HCT116 (cell line): Measurements from ENCODE around the gene ZFYVE27. TPM values are rescaled to one million over a fixed set of nuclear protein-coding genes. Genes with fewer than 3 reads are reported as not detected.

ENCODE experiments used
- ATAC-seq: fragments of 200-7000 bp; cut with Tn5 transposase; 2 replicates; pipeline ENCODE4 v1.9.1; 2020; ENCODE audit warnings: mild to moderate bottlenecking, moderate library complexity
- BruUV-seq: library from RNA; stranded (reverse); fragments of 400-500 nt; replicated peaks from 2 replicates; lab custom pipeline; 2021; lab: Mats Ljungman, UMichigan
- CTCF ChIA-PET: fragments of 300-600 bp; sonication (Branson Sonifier 250); formaldehyde crosslinking; loops from one replicate; lab custom pipeline; 2021; ENCODE audit warnings: antibody characterized with exemption; lab: Charles Lee
- POLR2A ChIA-PET: fragments of 300-600, 350-600 bp; sonication (Branson Sonifier 250); formaldehyde crosslinking; loops from one replicate; lab custom pipeline; 2021; ENCODE audit warnings: antibody characterized with exemption; lab: Charles Lee
- RAD21 ChIA-PET, 2 experiments: fragments of 300-600 bp; sonication (Branson Sonifier 250); formaldehyde crosslinking; loops; one replicate each; lab custom pipeline; 2023; ENCODE audit warnings: low total read pairs in 2 of 2; ENCODE audit not compliant: uncharacterized antibody in 2 of 2, unreplicated experiment in 2 of 2, low non-redundant PET in 1 of 2; lab: Charles Lee
- DNase-seq: peaks from one replicate; pipeline ENCODE4 v3.0.0-alpha.2; 2010; ENCODE audit warnings: low read depth, low spot score
- H2AFZ ChIP-seq: fragments of 200-600 bp; shearing (Covaris generic), sonication (generic); 2 replicates; pipeline ENCODE4 v1.6.1; 2017; ENCODE audit warnings: low read depth, mixed run types, mixed read lengths, antibody characterized with exemption, low read length; ENCODE audit not compliant: poor library complexity, severe bottlenecking
- H3K27ac ChIP-seq: 2 replicates; pipeline ENCODE4 v1.5.1; 2012; ENCODE audit warnings: low read depth, low read length
- H3K27me3 ChIP-seq: fragments of 200-600 bp; sonication (generic); 2 replicates; pipeline ENCODE4 v1.6.1; 2016; ENCODE audit warnings: mixed run types, low read length, mixed read lengths; ENCODE audit not compliant: insufficient read depth
- H3K36me3 ChIP-seq, 2 experiments: fragments of 200-500 bp in 1 of 2; fragments of 200-600 bp in 1 of 2; sonication (Bioruptor generic) in 1 of 2; sonication (generic) in 1 of 2; 2 replicates each; pipeline versions ENCODE4 v1.5.1 to v1.6.1; 2014 to 2016; ENCODE audit warnings: low read length in 2 of 2, inconsistent platforms in 1 of 2, mixed read lengths in 1 of 2, mixed run types in 1 of 2; ENCODE audit not compliant: insufficient read depth in 2 of 2, control insufficient read depth in 1 of 2
- H3K4me1 ChIP-seq, 2 experiments: fragments of 200-600 bp in 1 of 2; sonication (generic) in 1 of 2; 2 replicates each; pipeline versions ENCODE4 v1.5.1 to v1.6.1; 2012 to 2017; ENCODE audit warnings: low read length in 2 of 2, inconsistent platforms in 1 of 2, mild to moderate bottlenecking in 1 of 2, mixed read lengths in 1 of 2, mixed run types in 1 of 2, moderate library complexity in 1 of 2; ENCODE audit not compliant: insufficient read depth in 2 of 2, control insufficient read depth in 1 of 2
- H3K4me2 ChIP-seq: fragments of 200-600 bp; sonication (generic); 2 replicates; pipeline ENCODE4 v1.6.1; 2017; ENCODE audit warnings: mixed run types, low read length, mixed read lengths
- H3K4me3 ChIP-seq, 2 experiments: fragments of 200-600 bp in 1 of 2; sonication (generic) in 1 of 2; replicated peaks in 1 of 2; 2 replicates each; pipeline ENCODE4 v1.5.1; 2011 to 2016; ENCODE audit warnings: low read length in 2 of 2, control low read depth in 1 of 2, low read depth in 1 of 2, mild to moderate bottlenecking in 1 of 2, mixed read lengths in 1 of 2, mixed run types in 1 of 2
- H3K79me2 ChIP-seq: fragments of 200-600 bp; sonication (generic); 2 replicates; pipeline ENCODE4 v1.6.1; 2017; ENCODE audit warnings: mild to moderate bottlenecking, mixed run types, low read length, moderate library complexity, mixed read lengths; ENCODE audit not compliant: insufficient read depth
- H3K9ac ChIP-seq: fragments of 200-600 bp; sonication (generic); 2 replicates; pipeline ENCODE4 v1.6.1; 2016; ENCODE audit warnings: low read length, mixed read lengths
- H3K9me2 ChIP-seq: fragments of 200-600 bp; sonication (generic), shearing (Covaris generic); 2 replicates; pipeline ENCODE4 v1.6.1; 2017; ENCODE audit warnings: mixed run types, mild to moderate bottlenecking, moderate library complexity; ENCODE audit not compliant: insufficient read depth
- H3K9me3 ChIP-seq, 2 experiments: fragments of 200-500 bp in 1 of 2; fragments of 200-600 bp in 1 of 2; sonication (Bioruptor generic) in 1 of 2; sonication (generic) in 1 of 2; 2 replicates each; pipeline ENCODE4 v1.6.1; 2014 to 2017; ENCODE audit warnings: low read length in 2 of 2, mixed read lengths in 2 of 2, inconsistent platforms in 1 of 2, low read depth in 1 of 2, mild to moderate bottlenecking in 1 of 2, mixed run types in 1 of 2, moderate library complexity in 1 of 2; ENCODE audit not compliant: control insufficient read depth in 1 of 2, insufficient read depth in 1 of 2
- H4K20me1 ChIP-seq: fragments of 200-600 bp; sonication (generic), shearing (Covaris generic); 2 replicates; pipeline ENCODE4 v1.6.1; 2017; ENCODE audit warnings: mixed run types, mild to moderate bottlenecking, moderate library complexity; ENCODE audit not compliant: insufficient read depth
- CBX3 ChIP-seq: IDR thresholded peaks from 2 replicates; pipeline ENCODE4 v1.6.1; 2012; ENCODE audit warnings: low read depth
- EGR1 ChIP-seq: IDR thresholded peaks from 2 replicates; pipeline ENCODE4 v1.6.1; 2012; ENCODE audit warnings: low read depth
- EZH2 ChIP-seq: fragments of 200-600 bp; sonication (generic); IDR thresholded peaks from 2 replicates; pipeline ENCODE4 v1.6.1; 2017; ENCODE audit warnings: antibody characterized with exemption, mixed run types
- FOSL1 ChIP-seq: IDR thresholded peaks from 2 replicates; pipeline ENCODE4 v1.6.1; 2012; ENCODE audit warnings: low read depth
- JUND ChIP-seq: IDR thresholded peaks from 2 replicates; pipeline ENCODE4 v1.6.1; 2012
- RAD21 ChIP-seq: IDR thresholded peaks from 2 replicates; pipeline ENCODE4 v1.6.1; 2012; ENCODE audit warnings: low read depth, mild to moderate bottlenecking
- SRF ChIP-seq: IDR thresholded peaks from 2 replicates; pipeline ENCODE4 v1.6.1; 2012; ENCODE audit warnings: low read depth
- TCF7L2 ChIP-seq: IDR thresholded peaks from 2 replicates; pipeline ENCODE4 v1.7.0; 2011; ENCODE audit warnings: borderline replicate concordance, inconsistent platforms; ENCODE audit not compliant: insufficient read depth, insufficient read length; ENCODE audit errors: extremely low read depth
- YY1 ChIP-seq: IDR thresholded peaks from 2 replicates; pipeline ENCODE4 v1.6.1; 2011; ENCODE audit warnings: low read length, low read depth, moderate library complexity, mild to moderate bottlenecking; ENCODE audit not compliant: insufficient replicate concordance; ENCODE audit errors: extremely low read depth
- ZFX ChIP-seq: fragments of 450-650 bp; IDR thresholded peaks from 2 replicates; pipeline ENCODE4 v1.6.1; 2017
- ZNF274 ChIP-seq: fragments of 200-500 bp; sonication (Bioruptor generic); IDR thresholded peaks from 2 replicates; pipeline ENCODE4 v1.6.1; 2014; ENCODE audit warnings: mild to moderate bottlenecking, low read depth, low read length, inconsistent platforms
- intact Hi-C: fragments of 100-400 bp; cut with micrococcal nuclease; formaldehyde crosslinking; loops from 2 replicates; pipeline ENCODE4 v1.10.0; 2022
- total RNA-seq: library from RNA; stranded (reverse); gene quantifications from one replicate; pipeline ENCODE4 v1.2.1, GENCODE V29; 2021; ENCODE audit not compliant: unreplicated experiment
- TF ChIP-seq, protein P1 (sequence below): IDR thresholded peaks from 2 replicates; pipeline ENCODE4 v1.6.1; 2012; ENCODE audit warnings: low read depth
- TF ChIP-seq, protein P2 (sequence below): IDR thresholded peaks from 2 replicates; pipeline ENCODE4 v1.6.1; 2012
- TF ChIP-seq, protein P3 (sequence below): IDR thresholded peaks from 2 replicates; pipeline ENCODE4 v1.6.1; 2012
- TF ChIP-seq, protein P4 (sequence below), 3 experiments: fragments of 200-600 bp in 1 of 3; sonication (generic) in 1 of 3; IDR thresholded peaks in 2 of 3; conservative IDR thresholded peaks in 1 of 3; 2 replicates each; pipeline ENCODE4 v1.5.1; 2012 to 2017; ENCODE audit warnings: low read depth in 2 of 3, low read length in 2 of 3, antibody characterized with exemption in 1 of 3, borderline replicate concordance in 1 of 3, control low read depth in 1 of 3, mild to moderate bottlenecking in 1 of 3, mixed read lengths in 1 of 3, mixed run types in 1 of 3, moderate library complexity in 1 of 3; ENCODE audit not compliant: insufficient read depth in 1 of 3
- TF ChIP-seq, protein P5 (sequence below): IDR thresholded peaks from 2 replicates; pipeline ENCODE4 v1.6.1; 2011; ENCODE audit warnings: mild to moderate bottlenecking, low read length, moderate library complexity; ENCODE audit not compliant: insufficient replicate concordance; ENCODE audit errors: extremely low read depth

ZFYVE27 gene
- total RNA-seq, 1 experiment from 2014 or later = 28.4 TPM

GRCh38 chr10:97705006-97705670 lies 31.8 kb upstream of the ZFYVE27 start:
- ChIA-PET POLR2A (interaction anchor here (1.2 kb wide), 1 partner anchor 18 kb away, joined by 3 read pairs; the partner anchor contains the start of gene AVPI1), RAD21 (no interaction called here), CTCF (interaction anchor here (1.1 kb wide), 1 partner anchor 26 kb away, joined by 3 read pairs; no protein-coding TSS in a partner anchor)
- H3K9ac ChIP-seq = no peak overlapping the region
- H3K27me3 ChIP-seq = no peaks in the 10 kb centered on the region
- ATAC-seq (no peak), DNase-seq (no peak)
- no peaks in the 10 kb centered on the region for H3K36me3 ChIP-seq
- H3K79me2 ChIP-seq = no peaks in the 10 kb centered on the region
- intact Hi-C loops = no loop called here
- H3K9me3 ChIP-seq = no peaks in the 10 kb centered on the region
- no peak overlapping the region for H3K4me2 ChIP-seq
- H3K27ac ChIP-seq = no peak overlapping the region
- no peak overlapping the region for H2AFZ ChIP-seq
- no TSS peak for BruUV-seq
- no peak overlapping the region for H3K4me3 ChIP-seq
- TF ChIP-seq FOSL1 (no peak), CBX3 (no peak), EZH2 (no peak), TCF7L2 (no peak), JUND (no peak), RAD21 (no peak), ZNF274 (no peak), EGR1 (no peak), YY1 (no peak), SRF (no peak), ZFX (no peak)
- TF ChIP-seq, protein P1, sequence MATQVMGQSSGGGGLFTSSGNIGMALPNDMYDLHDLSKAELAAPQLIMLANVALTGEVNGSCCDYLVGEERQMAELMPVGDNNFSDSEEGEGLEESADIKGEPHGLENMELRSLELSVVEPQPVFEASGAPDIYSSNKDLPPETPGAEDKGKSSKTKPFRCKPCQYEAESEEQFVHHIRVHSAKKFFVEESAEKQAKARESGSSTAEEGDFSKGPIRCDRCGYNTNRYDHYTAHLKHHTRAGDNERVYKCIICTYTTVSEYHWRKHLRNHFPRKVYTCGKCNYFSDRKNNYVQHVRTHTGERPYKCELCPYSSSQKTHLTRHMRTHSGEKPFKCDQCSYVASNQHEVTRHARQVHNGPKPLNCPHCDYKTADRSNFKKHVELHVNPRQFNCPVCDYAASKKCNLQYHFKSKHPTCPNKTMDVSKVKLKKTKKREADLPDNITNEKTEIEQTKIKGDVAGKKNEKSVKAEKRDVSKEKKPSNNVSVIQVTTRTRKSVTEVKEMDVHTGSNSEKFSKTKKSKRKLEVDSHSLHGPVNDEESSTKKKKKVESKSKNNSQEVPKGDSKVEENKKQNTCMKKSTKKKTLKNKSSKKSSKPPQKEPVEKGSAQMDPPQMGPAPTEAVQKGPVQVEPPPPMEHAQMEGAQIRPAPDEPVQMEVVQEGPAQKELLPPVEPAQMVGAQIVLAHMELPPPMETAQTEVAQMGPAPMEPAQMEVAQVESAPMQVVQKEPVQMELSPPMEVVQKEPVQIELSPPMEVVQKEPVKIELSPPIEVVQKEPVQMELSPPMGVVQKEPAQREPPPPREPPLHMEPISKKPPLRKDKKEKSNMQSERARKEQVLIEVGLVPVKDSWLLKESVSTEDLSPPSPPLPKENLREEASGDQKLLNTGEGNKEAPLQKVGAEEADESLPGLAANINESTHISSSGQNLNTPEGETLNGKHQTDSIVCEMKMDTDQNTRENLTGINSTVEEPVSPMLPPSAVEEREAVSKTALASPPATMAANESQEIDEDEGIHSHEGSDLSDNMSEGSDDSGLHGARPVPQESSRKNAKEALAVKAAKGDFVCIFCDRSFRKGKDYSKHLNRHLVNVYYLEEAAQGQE = no peak
- TF ChIP-seq, protein P2, sequence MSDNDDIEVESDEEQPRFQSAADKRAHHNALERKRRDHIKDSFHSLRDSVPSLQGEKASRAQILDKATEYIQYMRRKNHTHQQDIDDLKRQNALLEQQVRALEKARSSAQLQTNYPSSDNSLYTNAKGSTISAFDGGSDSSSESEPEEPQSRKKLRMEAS = no peak
- TF ChIP-seq, protein P3, sequence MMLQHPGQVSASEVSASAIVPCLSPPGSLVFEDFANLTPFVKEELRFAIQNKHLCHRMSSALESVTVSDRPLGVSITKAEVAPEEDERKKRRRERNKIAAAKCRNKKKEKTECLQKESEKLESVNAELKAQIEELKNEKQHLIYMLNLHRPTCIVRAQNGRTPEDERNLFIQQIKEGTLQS = no peak
- TF ChIP-seq, protein P4, sequence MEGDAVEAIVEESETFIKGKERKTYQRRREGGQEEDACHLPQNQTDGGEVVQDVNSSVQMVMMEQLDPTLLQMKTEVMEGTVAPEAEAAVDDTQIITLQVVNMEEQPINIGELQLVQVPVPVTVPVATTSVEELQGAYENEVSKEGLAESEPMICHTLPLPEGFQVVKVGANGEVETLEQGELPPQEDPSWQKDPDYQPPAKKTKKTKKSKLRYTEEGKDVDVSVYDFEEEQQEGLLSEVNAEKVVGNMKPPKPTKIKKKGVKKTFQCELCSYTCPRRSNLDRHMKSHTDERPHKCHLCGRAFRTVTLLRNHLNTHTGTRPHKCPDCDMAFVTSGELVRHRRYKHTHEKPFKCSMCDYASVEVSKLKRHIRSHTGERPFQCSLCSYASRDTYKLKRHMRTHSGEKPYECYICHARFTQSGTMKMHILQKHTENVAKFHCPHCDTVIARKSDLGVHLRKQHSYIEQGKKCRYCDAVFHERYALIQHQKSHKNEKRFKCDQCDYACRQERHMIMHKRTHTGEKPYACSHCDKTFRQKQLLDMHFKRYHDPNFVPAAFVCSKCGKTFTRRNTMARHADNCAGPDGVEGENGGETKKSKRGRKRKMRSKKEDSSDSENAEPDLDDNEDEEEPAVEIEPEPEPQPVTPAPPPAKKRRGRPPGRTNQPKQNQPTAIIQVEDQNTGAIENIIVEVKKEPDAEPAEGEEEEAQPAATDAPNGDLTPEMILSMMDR (IDR thresholded peaks at IDR 0.05 in 2 of 3, conservative IDR thresholded peaks at IDR 0.05 in 1 of 3; ENCODE audit: borderline replicate concordance in 1 of 3, insufficient read depth in 1 of 3, low read depth in 2 of 3, low read length in 2 of 3) = no peak
- TF ChIP-seq, protein P5, sequence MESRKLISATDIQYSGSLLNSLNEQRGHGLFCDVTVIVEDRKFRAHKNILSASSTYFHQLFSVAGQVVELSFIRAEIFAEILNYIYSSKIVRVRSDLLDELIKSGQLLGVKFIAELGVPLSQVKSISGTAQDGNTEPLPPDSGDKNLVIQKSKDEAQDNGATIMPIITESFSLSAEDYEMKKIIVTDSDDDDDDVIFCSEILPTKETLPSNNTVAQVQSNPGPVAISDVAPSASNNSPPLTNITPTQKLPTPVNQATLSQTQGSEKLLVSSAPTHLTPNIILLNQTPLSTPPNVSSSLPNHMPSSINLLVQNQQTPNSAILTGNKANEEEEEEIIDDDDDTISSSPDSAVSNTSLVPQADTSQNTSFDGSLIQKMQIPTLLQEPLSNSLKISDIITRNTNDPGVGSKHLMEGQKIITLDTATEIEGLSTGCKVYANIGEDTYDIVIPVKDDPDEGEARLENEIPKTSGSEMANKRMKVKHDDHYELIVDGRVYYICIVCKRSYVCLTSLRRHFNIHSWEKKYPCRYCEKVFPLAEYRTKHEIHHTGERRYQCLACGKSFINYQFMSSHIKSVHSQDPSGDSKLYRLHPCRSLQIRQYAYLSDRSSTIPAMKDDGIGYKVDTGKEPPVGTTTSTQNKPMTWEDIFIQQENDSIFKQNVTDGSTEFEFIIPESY = no peak
- no peaks in the 10 kb centered on the region for H4K20me1 ChIP-seq
- H3K4me1 ChIP-seq = peaks cover 7 to 23% of the 10 kb centered on the region in 2 experiments
- no peaks in the 10 kb centered on the region for H3K9me2 ChIP-seq
